WI38 (cell line): Measurements from ENCODE around the gene EFCAB10.

Experiments used
- H3K4me3 ChIP-seq: 2 replicates; pipeline ENCODE4 v1.5.1; 2011; ENCODE audit warnings: low read depth, mild to moderate bottlenecking, control low read depth, low read length
- TF ChIP-seq, protein P1 (sequence below): IDR thresholded peaks from 2 replicates; pipeline ENCODE4 v1.5.1; 2012; ENCODE audit warnings: low read depth, mild to moderate bottlenecking, control low read depth, low read length

Gene EFCAB10

DNA sequence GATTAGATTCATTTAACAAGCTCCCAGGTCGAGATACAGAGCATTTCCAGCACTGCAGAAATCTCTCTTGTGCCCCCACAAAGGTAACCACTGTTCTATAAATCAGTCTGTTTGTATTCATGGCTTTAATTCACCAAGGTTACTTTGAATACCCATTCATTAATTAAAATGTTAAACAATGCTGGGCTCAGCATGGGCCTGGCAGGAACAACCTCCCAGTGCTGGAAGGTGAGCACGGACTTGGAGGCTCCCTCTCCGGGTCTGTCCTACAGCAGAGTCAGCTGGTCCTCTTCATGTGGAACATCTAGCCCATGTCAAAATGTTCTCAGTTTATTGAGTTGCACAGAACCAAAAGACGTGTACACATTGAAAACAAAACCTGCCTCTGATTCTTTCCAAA, 15.6 kb upstream of the EFCAB10 start:
- no peak overlapping the region for H3K4me3 ChIP-seq
- TF ChIP-seq, protein P1, sequence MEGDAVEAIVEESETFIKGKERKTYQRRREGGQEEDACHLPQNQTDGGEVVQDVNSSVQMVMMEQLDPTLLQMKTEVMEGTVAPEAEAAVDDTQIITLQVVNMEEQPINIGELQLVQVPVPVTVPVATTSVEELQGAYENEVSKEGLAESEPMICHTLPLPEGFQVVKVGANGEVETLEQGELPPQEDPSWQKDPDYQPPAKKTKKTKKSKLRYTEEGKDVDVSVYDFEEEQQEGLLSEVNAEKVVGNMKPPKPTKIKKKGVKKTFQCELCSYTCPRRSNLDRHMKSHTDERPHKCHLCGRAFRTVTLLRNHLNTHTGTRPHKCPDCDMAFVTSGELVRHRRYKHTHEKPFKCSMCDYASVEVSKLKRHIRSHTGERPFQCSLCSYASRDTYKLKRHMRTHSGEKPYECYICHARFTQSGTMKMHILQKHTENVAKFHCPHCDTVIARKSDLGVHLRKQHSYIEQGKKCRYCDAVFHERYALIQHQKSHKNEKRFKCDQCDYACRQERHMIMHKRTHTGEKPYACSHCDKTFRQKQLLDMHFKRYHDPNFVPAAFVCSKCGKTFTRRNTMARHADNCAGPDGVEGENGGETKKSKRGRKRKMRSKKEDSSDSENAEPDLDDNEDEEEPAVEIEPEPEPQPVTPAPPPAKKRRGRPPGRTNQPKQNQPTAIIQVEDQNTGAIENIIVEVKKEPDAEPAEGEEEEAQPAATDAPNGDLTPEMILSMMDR: no peak

DNA sequence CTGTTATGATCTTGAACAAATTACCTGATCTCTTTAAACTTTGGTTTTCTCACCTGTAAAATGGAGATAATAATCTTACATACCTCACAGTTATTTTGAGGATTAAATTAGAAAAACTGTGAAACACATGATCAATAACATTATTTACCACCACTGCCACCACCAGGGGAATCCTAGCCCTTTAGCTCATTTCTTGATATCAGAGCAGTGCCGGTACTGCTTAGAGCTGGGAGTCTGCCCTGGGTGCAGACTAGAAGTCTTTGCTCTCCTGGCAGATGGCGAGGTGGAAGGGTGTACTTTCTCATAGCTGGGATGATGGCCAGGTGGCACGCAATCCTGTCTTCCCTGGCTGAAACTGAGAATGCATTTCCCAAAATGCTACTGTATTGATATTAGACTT, 12.7 kb upstream of the EFCAB10 start:
- no peak overlapping the region for H3K4me3 ChIP-seq
- TF ChIP-seq, protein P1: no peak

DNA sequence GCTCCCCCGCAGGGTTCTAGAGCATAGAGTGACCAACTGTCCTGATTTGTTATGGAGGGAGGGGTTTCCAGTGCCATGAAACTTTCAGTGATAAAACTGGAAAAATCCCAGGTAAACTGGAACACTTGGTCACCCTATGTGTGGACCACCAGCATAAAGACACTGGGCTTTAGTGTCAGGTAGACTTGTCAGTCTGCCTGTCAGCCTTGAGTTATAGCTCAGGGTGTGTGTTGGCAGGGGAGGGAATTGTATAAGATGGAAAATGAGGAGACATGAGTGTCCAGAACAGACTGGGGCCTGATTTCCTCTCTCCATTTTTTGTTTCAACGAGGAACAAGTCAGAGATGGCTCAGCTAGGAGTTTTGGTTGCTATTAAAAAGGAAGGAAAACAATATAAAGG, 10.2 kb upstream of the EFCAB10 start:
- H3K4me3 ChIP-seq: no peak overlapping the region
- TF ChIP-seq, protein P1: no peak

DNA sequence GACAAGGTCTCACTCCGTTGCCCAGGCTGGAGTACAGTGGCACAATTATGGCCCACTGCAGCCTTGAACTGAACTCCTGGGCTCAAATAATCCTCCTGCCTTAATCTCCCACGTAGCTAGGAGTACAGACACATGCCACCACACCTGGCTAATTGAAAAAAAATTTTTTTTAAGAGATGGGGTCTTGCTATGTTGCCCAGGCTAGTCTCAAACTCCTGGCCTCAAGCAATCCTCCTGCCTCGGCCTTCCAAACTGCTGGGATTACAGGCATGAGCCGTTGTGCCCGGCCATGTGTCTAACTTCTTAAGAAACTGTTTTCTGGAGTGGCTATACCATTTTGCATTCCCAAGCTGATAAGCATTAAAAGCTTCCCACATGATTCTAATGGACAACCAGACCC, 9.5 kb upstream of the EFCAB10 start:
- TF ChIP-seq, protein P1: no peak
- no peak overlapping the region for H3K4me3 ChIP-seq

DNA sequence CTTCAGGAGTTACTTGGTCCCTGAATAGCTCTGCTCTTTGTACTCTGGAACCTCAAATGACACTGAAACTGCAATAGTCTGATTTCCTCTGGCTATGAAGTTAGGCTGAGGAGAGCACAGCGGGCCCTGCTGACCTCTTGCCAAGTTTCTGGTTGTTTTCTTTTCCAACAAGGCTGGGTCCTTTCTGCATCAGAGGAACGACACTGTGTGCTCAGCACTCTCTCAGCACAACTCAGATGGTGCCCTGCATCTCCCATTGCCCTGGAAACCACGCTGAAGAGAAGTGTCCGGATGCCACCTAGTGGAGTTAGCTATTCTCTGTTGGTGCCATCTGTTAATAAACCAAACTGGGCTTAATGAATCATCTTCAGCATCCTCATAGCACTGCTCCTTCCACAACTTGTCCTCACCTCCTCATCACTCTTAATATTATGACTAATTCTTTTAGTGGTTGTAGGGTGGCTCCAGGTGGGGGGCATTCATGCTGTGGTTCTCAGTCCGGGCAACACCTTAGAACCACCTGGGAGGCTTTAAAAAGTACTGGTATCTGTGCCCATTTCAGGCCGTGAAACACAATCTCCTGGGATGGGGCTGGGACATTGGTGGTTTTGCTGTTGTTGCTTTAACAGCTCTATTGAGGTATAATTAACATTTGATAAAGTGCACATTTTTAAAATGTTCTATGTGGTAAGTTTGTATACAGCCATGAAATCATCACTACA, 8.2 kb upstream of the EFCAB10 start:
- no peak overlapping the region for H3K4me3 ChIP-seq
- TF ChIP-seq, protein P1: peak; percentile 49; the same call in 1 of the 2 replicates

DNA sequence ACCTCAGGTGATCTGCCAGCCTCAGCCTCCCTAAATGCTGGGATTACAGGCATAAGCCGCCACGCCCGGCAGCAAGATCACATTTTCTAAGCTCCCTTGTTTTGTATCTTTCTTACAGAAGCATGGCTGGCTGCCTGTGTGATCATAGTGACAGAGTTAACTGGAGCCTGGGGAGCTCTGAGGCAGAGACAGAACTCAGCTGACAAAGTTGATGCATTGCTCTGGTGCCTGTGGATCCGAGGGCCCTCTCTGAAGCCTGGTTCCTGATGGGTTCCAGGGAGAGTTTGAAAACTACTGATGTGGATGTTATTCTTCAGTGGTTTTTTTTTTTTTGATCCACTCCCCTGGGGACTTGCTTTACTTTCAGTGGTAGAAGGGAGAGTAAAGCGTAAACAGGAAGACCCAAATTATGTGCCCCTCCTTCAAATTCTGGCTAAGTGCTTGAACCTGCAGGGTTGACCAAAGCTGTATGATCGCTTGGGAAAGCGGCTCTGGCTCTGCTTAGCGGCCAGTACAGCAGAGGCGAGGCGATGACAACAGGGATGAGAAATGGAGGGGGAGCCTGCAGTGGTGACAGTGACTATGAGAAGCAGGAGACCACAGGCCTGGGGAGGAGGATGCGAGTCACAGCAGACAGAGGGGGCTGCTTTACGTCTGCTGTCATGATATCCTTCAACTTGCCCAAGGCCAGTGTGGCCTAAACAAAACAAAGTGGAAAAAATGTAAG, 6.8 kb upstream of the EFCAB10 start:
- TF ChIP-seq, protein P1: no peak
- H3K4me3 ChIP-seq: no peak overlapping the region

DNA sequence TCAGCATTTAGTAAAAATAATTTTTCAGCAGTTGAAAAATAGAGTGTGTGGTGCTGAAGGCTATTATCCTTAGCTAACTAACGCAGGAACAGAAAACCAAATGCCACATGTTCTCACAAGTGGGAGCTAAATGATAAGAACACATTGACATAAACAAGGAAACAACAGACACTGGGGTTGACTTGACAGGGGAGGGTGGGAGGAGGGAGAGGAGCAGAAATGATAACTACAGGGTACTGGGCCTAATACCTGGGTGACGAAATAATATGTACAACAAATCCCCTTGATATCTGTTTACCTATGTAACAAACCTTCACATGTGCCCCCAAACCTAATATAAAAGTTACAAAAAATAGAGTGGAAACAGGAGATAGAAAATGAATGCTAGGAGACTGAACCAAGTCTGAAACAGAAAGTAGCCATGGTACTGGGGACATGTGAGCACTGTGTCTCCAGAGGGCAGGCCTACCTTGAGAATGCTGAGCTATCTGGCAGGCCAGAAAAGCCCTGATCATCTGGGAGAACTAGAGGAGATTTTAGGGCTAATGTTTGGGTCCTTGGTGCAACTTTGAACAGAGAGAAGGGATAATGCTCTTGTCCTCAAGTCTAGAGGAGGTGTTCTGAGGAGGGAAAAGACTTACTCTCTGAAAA, 4.7 kb upstream of the EFCAB10 start:
- TF ChIP-seq, protein P1: no peak
- no peak overlapping the region for H3K4me3 ChIP-seq
